GM12878 (cell line): ENCODE data around the gene CRYBG3.

Experiments used
- ATF3 ChIP-seq: IDR thresholded peaks from 2 replicates; pipeline ENCODE4 v1.6.1; 2011; ENCODE audit warnings: low read depth, mild to moderate bottlenecking, low read length, moderate library complexity, borderline replicate concordance; ENCODE audit errors: extremely low read depth
- CBFB ChIP-seq: IDR thresholded peaks from 2 replicates; pipeline ENCODE4 v1.6.1; 2016; ENCODE audit warnings: antibody characterized with exemption, low read depth
- CBX3 ChIP-seq: fragments of 200-600 bp; sonication (generic); IDR thresholded peaks from 2 replicates; pipeline ENCODE4 v1.6.1; 2016; ENCODE audit warnings: low read depth, borderline replicate concordance
- CEBPB ChIP-seq, 2 experiments: fragments of 150-350 bp in 1 of 2; IDR thresholded peaks; 2 replicates each; pipeline ENCODE4 v1.6.1; 2012 to 2014; ENCODE audit warnings: low read depth in 2 of 2, low read length in 2 of 2, borderline replicate concordance in 1 of 2, inconsistent platforms in 1 of 2
- CTCF ChIP-seq, 3 experiments: IDR thresholded peaks in 2 of 3; conservative IDR thresholded peaks in 1 of 3; 2 replicates each; pipeline ENCODE4 v1.5.1; 2011; ENCODE audit warnings: low read depth in 3 of 3, low read length in 3 of 3, mild to moderate bottlenecking in 3 of 3, control low read depth in 2 of 3, moderate library complexity in 2 of 3, inconsistent platforms in 1 of 3, mixed read lengths in 1 of 3; ENCODE audit not compliant: control insufficient read depth in 2 of 3, insufficient read depth in 1 of 3; ENCODE audit errors: extremely low read depth in 1 of 3
- EP300 ChIP-seq, 2 experiments: fragments of 150-350 bp in 1 of 2; IDR thresholded peaks; 2 replicates each; pipeline ENCODE4 v1.6.1; 2011 to 2012; ENCODE audit warnings: low read depth in 2 of 2, low read length in 2 of 2, borderline replicate concordance in 1 of 2, improper control_type of control experiment in 1 of 2, inconsistent platforms in 1 of 2; ENCODE audit not compliant: control insufficient read depth in 1 of 2
- FOS ChIP-seq: IDR thresholded peaks from 3 replicates; pipeline ENCODE4 v1.6.1; 2011; ENCODE audit warnings: borderline replicate concordance; ENCODE audit not compliant: insufficient read length; ENCODE audit errors: extremely low read depth
- GABPA ChIP-seq: IDR thresholded peaks from 2 replicates; pipeline ENCODE4 v1.6.1; 2014; ENCODE audit warnings: antibody characterized with exemption, low read depth, mild to moderate bottlenecking, inconsistent platforms
- NR2C2 ChIP-seq: IDR thresholded peaks from 2 replicates; pipeline ENCODE4 v1.6.1; 2011; ENCODE audit warnings: borderline replicate concordance, low read depth; ENCODE audit not compliant: control insufficient read depth, insufficient read length
- POLR2AphosphoS5 ChIP-seq: IDR thresholded peaks from 2 replicates; pipeline ENCODE4 v1.6.1; 2011; ENCODE audit warnings: mild to moderate bottlenecking, low read length, inconsistent platforms
- SMARCA5 ChIP-seq: fragments of 450-650 bp; IDR thresholded peaks from 2 replicates; pipeline ENCODE4 v1.6.1; 2017; ENCODE audit warnings: mild to moderate bottlenecking
- SRF ChIP-seq, 2 experiments: IDR thresholded peaks; 2 replicates each; pipeline ENCODE4 v1.6.1; 2011; ENCODE audit warnings: low read depth in 2 of 2, low read length in 2 of 2, mild to moderate bottlenecking in 1 of 2, moderate library complexity in 1 of 2

GRCh38 chr3:97959872-97960271 lies 138.1 kb downstream of the CRYBG3 start:
- TF ChIP-seq FOS (no peak), SMARCA5 (no peak), GABPA (no peak), CTCF (IDR thresholded peaks at IDR 0.05 in 2 of 3, conservative IDR thresholded peaks at IDR 0.05 in 1 of 3; ENCODE audit: control insufficient read depth in 2 of 3, extremely low read depth in 1 of 3, insufficient read depth in 1 of 3, low read depth in 3 of 3, low read length in 3 of 3) (no peak), NR2C2 (no peak), CEBPB (IDR thresholded peaks at IDR 0.05; ENCODE audit: borderline replicate concordance in 1 of 2, low read depth in 2 of 2, low read length in 2 of 2) (no peak), EP300 (IDR thresholded peaks at IDR 0.05; ENCODE audit: borderline replicate concordance in 1 of 2, control insufficient read depth in 1 of 2, low read depth in 2 of 2, low read length in 2 of 2) (no peak), CBFB (no peak), CBX3 (no peak), SRF (IDR thresholded peaks at IDR 0.05; ENCODE audit: low read depth in 2 of 2, low read length in 2 of 2) (no peak), POLR2AphosphoS5 (no peak), ATF3 (no peak)
